ENCODE results near the gene VAPB.
"Not testable (repeated sequence)": the region's sequence is repeated elsewhere in the genome, so short reads cannot be mapped to it uniquely, and the experiment has no call there.

The VAPB gene

DNA sequence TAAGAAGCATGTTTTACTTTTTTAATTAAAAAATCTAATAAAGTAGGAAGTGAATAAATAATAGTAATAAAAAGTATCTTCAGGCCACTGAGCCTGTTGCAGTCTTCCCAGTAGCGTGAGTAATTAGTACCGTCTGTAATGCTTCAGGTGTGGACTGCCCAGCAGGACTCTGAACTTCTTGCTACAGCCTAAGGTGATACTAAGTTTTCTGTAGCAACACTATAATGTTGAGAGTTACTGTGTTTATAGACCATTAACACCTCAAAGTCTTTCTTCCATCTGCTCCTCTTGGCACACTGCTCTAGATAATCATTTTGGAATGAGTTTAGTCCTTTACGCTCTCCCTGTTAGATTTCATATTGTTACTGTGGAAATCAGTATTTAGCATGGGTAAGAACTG is 28.4 kb downstream of the VAPB start:
- H3K4me3 ChIP-seq (ENCODE audit: low read length): no peak overlapping the region
- no peak for DNase-seq (ENCODE audit: low read depth)

DNA sequence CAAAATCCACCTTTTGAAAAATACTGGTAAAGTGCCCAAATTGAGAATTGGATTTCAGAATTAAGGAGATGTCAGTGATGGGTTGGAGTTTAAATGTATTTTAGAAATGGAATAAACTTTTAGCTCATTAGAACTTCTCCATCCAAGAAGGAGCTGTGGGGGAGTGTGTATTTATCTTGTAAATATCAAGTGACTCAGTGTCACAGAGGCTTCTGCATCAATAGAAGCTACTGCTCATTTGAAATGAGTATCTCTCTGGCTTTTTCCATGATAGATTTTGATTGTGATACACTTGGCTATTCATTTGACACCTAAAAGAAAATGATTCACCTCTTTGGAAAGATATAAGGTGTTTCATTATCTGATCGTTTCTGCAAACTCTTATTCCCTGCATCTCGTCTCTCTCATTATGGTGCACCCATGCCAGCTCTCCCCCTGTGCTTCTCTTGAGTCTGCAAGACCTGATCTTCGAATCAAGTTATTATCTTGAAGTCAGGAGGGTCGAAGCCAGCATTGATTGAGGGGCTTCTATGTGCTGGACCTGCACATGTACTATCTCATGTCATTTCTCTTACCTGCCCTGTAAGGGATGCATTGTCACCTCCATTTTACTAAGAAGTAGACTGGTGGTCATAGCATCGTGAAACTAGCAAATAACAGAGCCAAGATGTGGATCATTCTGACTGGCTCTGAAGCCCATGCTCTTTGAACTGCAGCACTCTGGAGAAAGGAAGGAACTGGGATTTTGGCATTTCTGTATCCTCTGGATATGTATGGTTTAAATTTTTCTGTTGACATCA is 30.1 kb downstream of the VAPB start:
- DNase-seq (ENCODE audit: low read depth): no peak
- no peak overlapping the region for H3K4me3 ChIP-seq (ENCODE audit: low read length)
- TF ChIP-seq, protein P1, sequence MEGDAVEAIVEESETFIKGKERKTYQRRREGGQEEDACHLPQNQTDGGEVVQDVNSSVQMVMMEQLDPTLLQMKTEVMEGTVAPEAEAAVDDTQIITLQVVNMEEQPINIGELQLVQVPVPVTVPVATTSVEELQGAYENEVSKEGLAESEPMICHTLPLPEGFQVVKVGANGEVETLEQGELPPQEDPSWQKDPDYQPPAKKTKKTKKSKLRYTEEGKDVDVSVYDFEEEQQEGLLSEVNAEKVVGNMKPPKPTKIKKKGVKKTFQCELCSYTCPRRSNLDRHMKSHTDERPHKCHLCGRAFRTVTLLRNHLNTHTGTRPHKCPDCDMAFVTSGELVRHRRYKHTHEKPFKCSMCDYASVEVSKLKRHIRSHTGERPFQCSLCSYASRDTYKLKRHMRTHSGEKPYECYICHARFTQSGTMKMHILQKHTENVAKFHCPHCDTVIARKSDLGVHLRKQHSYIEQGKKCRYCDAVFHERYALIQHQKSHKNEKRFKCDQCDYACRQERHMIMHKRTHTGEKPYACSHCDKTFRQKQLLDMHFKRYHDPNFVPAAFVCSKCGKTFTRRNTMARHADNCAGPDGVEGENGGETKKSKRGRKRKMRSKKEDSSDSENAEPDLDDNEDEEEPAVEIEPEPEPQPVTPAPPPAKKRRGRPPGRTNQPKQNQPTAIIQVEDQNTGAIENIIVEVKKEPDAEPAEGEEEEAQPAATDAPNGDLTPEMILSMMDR (conservative IDR thresholded peaks at IDR 0.05; ENCODE audit: low read length): no peak

More for the DNA sequence above, 28.4 kb downstream of the VAPB start:
- TF ChIP-seq, protein P1 (conservative IDR thresholded peaks at IDR 0.05; ENCODE audit: low read length): no peak

DNA sequence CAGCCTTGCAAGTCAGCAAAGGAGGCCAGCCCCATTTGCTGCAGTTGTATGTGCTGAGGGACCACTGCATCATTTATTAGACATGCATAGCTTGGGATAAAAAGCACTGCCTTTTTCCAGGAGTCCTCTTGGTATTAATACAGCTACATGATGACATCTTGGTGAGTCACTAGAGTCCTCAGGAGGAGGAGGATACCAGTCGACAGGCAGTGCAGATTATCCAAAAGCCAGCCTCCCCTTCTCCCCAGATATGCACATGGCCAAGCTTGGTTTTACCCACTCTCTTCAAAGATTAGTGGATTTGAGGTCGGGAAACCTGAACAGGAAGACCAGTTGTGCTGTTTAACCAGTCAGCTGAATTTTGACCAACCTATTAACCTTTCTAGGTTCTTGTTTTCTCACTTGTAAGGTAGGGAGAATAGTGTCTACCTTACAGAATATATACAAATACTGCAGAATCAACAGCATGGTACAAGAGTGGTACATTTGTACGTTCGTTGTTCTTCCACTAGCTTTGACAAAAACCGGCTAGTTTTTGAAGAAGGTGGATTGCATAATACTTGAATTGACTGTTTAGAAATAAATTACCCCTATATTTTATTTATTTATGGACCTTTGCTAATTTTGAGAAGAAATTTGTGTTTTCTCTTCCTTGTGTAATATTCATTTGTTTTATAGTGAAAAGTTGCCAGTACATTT is 31.9 kb downstream of the VAPB start:
- TF ChIP-seq, protein P1 (conservative IDR thresholded peaks at IDR 0.05; ENCODE audit: low read length): no peak

DNA sequence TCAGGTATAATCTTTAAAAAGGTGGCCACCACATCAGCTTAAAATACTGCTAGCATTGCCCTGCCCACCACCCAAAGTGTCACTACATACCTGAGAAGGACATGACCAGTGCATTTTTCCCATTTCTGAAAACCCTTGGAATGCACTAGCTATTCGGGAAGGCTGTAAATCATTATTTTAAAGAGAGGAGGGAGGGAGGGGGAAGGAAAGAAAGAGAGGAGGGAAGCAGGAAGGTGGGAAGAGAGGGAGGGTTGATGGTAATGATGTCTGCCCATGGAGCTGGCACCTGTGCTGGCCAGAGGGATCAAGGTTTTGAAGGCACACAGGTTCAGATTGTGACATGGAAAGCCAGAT is 32.4 kb downstream of the VAPB start:
- no peak overlapping the region for H3K4me3 ChIP-seq (ENCODE audit: low read length)
- DNase-seq (ENCODE audit: low read depth): no peak
- TF ChIP-seq, protein P1 (conservative IDR thresholded peaks at IDR 0.05; ENCODE audit: low read length): no peak

More for the DNA sequence above, 31.9 kb downstream of the VAPB start:
- DNase-seq (ENCODE audit: low read depth): peak; percentile 62
- no peak overlapping the region for H3K4me3 ChIP-seq (ENCODE audit: low read length)

DNA sequence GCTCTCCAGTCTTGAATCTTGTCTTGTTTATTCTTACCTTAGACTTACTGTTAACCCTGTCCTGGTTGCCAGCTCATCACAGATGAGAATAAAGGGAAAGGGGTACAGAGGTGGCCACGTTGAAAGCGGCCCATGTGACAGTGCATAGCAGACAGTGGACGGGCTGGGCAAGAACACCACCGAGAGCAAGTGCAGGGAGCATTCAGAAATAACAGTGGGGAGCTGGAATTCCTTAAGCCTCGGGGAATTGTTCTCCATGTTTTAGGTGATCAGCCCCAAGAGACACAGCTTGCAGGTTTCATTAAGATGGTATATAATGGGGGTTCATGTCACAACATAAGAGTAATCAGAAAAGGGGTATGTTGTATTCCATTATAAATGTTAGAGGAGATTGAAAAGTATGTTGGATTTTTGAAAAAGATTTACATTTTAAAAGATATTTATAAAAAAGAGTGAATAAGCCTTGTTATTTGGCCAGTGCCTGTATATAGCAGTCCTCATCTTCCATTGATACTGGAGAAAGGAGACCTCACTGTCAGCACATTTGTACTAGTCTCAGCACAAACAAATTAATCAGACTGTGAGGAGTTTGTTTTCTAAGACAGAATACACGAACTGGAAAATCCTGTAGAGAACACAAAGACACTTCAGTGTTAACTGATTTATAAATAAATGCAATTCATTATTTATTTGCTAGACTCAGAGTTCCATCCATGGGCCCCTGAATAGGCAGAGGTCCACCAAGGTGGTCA is 35.4 kb downstream of the VAPB start:
- no peak overlapping the region for H3K4me3 ChIP-seq (ENCODE audit: low read length)
- DNase-seq (ENCODE audit: low read depth): no peak
- TF ChIP-seq, protein P1 (conservative IDR thresholded peaks at IDR 0.05; ENCODE audit: low read length): no peak

DNA sequence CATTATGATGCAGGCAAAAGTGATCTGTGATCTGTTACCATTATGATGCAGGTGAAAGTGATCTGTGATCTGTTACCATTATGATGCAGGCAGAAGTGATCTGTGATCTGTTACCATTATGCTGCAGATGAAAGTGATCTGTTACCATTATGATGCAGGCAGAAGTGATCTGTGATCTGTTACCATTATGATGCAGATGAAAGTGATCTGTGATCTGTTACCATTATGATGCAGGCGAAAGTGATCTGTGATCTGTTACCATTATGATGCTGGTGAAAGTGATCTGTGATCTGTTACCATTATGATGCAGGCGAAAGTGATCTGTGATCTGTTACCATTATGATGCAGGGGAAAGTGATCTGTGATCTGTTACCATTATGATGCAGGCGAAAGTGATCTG is 38.5 kb downstream of the VAPB start:
- not testable (repeated sequence) for DNase-seq (ENCODE audit: low read depth); H3K4me3 ChIP-seq (ENCODE audit: low read length)

DNA sequence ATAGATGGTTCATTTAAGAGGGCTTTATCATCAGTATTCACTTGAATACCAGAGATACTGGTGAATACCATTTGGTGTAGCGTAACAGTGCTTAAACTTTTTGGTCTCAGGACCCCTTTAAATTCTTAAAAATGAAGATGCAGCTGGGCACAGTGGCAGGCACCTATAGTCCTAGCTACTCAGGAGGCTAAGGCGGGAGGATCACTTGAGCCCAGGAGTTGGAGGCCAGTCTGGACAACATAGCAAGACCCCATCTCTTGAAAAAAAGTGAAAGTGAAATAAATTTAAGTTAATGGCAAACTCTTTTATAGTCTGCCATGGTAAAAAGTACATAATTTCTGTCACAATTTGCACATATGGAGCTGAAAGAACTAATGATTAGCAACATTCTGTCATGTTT is 39.3 kb downstream of the VAPB start:
- no peak for DNase-seq (ENCODE audit: low read depth)
- TF ChIP-seq, protein P1 (conservative IDR thresholded peaks at IDR 0.05; ENCODE audit: low read length): no peak
- no peak overlapping the region for H3K4me3 ChIP-seq (ENCODE audit: low read length)

All from AG10803 (cell line).